Thyroid gland (tissue), 4 donors: ENCODE data around the gene LYZL2.
"Not testable (repeated sequence)": the region's sequence is repeated elsewhere in the genome, so short reads cannot be mapped to it uniquely, and the experiment has no call there.

ENCODE experiments used
- POLR2A ChIP-seq, 2 donors: fragments of 450-650 bp; IDR thresholded peaks; one replicate each; pipeline ENCODE4 v1.6.1; 2017; ENCODE audit warnings: antibody characterized with exemption in 2 of 2, mild to moderate bottlenecking in 2 of 2, moderate library complexity in 1 of 2
- TF ChIP-seq, protein P1 (sequence below), 6 experiments: fragments of 200-600 bp in 3 of 6; fragments of 450-650 bp in 3 of 6; sonication (generic) in 3 of 6; IDR thresholded peaks; one replicate each; pipeline ENCODE4 v1.5.1; 2016 to 2019; ENCODE audit warnings: antibody characterized with exemption in 6 of 6, mild to moderate bottlenecking in 2 of 6, inconsistent platforms in 1 of 6, moderate library complexity in 1 of 6

GRCh38 chr10:30626196-30626595 lies 3.4 kb downstream of the LYZL2 start:
- not testable (repeated sequence) for TF ChIP-seq POLR2A (IDR thresholded peaks at IDR 0.05)
- TF ChIP-seq, protein P1, sequence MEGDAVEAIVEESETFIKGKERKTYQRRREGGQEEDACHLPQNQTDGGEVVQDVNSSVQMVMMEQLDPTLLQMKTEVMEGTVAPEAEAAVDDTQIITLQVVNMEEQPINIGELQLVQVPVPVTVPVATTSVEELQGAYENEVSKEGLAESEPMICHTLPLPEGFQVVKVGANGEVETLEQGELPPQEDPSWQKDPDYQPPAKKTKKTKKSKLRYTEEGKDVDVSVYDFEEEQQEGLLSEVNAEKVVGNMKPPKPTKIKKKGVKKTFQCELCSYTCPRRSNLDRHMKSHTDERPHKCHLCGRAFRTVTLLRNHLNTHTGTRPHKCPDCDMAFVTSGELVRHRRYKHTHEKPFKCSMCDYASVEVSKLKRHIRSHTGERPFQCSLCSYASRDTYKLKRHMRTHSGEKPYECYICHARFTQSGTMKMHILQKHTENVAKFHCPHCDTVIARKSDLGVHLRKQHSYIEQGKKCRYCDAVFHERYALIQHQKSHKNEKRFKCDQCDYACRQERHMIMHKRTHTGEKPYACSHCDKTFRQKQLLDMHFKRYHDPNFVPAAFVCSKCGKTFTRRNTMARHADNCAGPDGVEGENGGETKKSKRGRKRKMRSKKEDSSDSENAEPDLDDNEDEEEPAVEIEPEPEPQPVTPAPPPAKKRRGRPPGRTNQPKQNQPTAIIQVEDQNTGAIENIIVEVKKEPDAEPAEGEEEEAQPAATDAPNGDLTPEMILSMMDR (IDR thresholded peaks at IDR 0.05), result not testable (repeated sequence)
